GM21737 (cell line): ENCODE results near the gene HERPUD1.

Experiments
- ATAC-seq: cut with Tn5 transposase; IDR thresholded peaks from one replicate; pipeline ENCODE4 v1.9.1; 2021; ENCODE audit warnings: mild to moderate bottlenecking, moderate library complexity; ENCODE audit not compliant: unreplicated experiment

Gene HERPUD1

GRCh38 chr16:56910654-56911539, 21.0 kb upstream of the HERPUD1 start:
- no peak for ATAC-seq

- ATAC-seq = peak; percentile 66
Observed at GRCh38 chr16:56911771-56912571, 20.0 kb upstream of the HERPUD1 start.

- ATAC-seq = no peak
Observed at GRCh38 chr16:56912746-56913708, 18.9 kb upstream of the HERPUD1 start.

GRCh38 chr16:56914896-56915295, 17.0 kb upstream of the HERPUD1 start:
- no peak for ATAC-seq

GRCh38 chr16:56915336-56916119, 16.4 kb upstream of the HERPUD1 start:
- no peak for ATAC-seq

GRCh38 chr16:56916571-56917403, 15.2 kb upstream of the HERPUD1 start:
- peak; percentile 65 for ATAC-seq

GRCh38 chr16:56918467-56919012, 13.4 kb upstream of the HERPUD1 start:
- ATAC-seq = no peak

GRCh38 chr16:56919099-56919800, 12.7 kb upstream of the HERPUD1 start:
- ATAC-seq = no peak

GRCh38 chr16:56921571-56921970, 10.4 kb upstream of the HERPUD1 start:
- ATAC-seq = no peak

GRCh38 chr16:56923481-56924091, 8.4 kb upstream of the HERPUD1 start:
- no peak for ATAC-seq

GRCh38 chr16:56927471-56927870, 4.5 kb upstream of the HERPUD1 start:
- no peak for ATAC-seq

- no peak for ATAC-seq
Observed at GRCh38 chr16:56929639-56930038, 2.3 kb upstream of the HERPUD1 start.

GRCh38 chr16:56930486-56931270, 1.3 kb upstream of the HERPUD1 start:
- no peak for ATAC-seq

- ATAC-seq = peak; percentile 36
Observed at GRCh38 chr16:56931271-56931891, 561 bp upstream of the HERPUD1 start.

- ATAC-seq = no peak
Observed at GRCh38 chr16:56932721-56933619, 1.0 kb downstream of the HERPUD1 start.
